ENCODE data around the gene ZNF619.

Gene ZNF619

GRCh38 chr3:40465111-40465407, 11.9 kb upstream of the ZNF619 start:
- no peak for DNase-seq (ENCODE audit: low read depth in 2 of 3, low spot score in 1 of 3)

DNA sequence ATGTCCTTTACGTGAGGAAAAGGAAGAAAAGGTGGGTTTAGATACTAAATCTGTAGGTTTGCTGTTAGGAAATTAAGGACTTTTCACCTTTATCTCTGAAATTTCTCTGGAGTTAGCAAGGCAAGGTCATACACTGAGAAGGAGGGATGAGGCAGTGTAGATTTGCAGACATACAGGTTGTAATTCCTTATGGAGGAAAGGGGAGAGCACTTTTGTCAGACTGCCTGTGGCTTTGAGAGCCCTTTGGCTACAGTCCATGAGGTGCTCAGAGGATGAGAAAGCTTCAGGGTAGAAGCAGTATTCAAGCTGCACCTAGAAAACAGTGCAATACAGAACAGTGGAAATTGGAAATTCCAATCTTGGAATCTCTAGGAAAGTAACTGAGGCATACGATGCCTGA, 11.5 kb upstream of the ZNF619 start:
- no peak for DNase-seq (ENCODE audit: low read depth in 2 of 3, low spot score in 1 of 3)

DNA sequence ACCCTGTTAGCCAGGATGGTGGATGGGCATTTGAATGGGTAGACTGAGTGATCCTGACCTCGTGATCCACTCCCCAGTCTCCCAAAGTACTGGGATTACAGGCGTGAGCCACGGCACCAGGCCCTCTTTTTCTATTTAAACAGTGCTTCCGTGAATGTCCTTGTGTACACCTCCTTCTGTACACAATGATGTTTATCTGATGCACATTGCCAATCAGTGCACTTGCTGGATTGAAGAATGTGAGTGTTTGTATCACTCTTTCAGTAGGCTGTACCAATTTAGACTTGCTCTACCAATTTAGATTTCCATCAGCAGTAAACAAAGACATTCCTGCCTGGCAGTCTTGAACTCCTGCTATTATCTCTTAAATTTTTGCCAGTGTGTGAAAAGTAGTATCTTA, 8.9 kb upstream of the ZNF619 start:
- DNase-seq (ENCODE audit: low read depth in 2 of 3, low spot score in 1 of 3): no peak

DNA sequence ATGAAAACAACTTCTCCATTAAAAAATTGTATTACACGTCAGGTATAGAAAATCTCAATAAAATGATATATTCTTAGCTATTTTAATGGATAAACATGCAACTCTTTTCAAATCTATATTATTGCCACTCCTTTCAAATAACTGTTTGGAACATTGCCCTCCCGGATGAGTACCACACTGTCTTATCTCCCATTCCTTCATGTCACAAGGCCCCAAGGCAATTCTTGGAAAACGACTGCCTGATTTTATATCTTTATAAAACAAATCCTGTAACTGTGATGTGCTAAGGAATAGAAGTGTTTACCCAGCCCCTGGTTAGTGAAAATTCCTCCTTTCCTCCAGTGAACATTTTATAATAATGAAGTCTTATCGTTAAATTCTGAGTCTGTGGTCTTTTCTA, 6.2 kb upstream of the ZNF619 start:
- DNase-seq (ENCODE audit: low read depth in 2 of 3, low spot score in 1 of 3): no peak

DNA sequence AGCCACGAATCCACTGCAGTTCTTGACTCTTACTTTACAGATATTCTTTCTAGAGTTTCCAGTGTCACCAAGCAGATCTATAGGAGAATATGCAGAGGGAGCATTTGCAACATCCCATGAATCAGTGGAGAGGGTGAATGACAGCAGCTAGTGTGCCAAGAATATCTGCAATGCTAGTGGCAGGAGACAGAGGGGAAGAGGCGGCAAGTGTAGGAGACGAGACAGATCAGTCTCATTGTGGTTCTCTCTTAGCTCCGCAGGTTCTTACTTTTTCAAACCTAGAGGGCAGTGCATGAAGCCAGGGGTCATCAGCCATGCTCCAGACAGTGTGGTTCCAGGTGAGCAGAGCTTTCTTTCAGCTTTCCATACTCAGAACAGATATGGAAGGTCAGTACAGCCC, 744 bp downstream of the ZNF619 start:
- DNase-seq (ENCODE audit: low read depth in 2 of 3, low spot score in 1 of 3): no peak

- DNase-seq (ENCODE audit: low read depth in 2 of 3, low spot score in 1 of 3): no peak
Measured at GRCh38 chr3:40487172-40487571, 10.2 kb downstream of the ZNF619 start.

GRCh38 chr3:40490916-40491315, 14.0 kb downstream of the ZNF619 start:
- no peak for DNase-seq (ENCODE audit: low read depth in 2 of 3, low spot score in 1 of 3)

- no peak for DNase-seq (ENCODE audit: low read depth in 2 of 3, low spot score in 1 of 3)
Measured at GRCh38 chr3:40494698-40495097, 17.8 kb downstream of the ZNF619 start.

GRCh38 chr3:40497288-40497687, 20.4 kb downstream of the ZNF619 start:
- no peak for DNase-seq (ENCODE audit: low read depth in 2 of 3, low spot score in 1 of 3)

DNA sequence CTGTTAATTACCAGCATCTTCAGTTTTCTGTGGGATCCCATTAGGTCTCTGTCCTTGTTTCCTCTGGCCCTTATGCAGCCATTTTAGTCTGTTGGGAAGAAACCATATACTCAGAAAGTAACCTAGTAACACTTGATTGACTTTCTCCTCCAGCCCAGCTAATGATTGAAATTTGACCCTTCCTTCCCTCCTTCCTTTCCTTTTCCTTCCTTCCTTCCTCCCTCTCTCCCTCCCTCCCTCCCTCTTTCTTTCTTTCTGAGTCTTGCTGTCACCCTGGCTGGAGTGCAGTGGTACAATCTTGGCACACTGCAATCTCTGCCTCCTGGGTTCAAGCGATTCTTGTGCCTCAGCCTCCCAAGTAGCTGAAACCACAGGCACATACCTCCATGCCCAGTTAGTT, 23.0 kb downstream of the ZNF619 start:
- no peak for DNase-seq (ENCODE audit: low read depth in 2 of 3, low spot score in 1 of 3)

DNA sequence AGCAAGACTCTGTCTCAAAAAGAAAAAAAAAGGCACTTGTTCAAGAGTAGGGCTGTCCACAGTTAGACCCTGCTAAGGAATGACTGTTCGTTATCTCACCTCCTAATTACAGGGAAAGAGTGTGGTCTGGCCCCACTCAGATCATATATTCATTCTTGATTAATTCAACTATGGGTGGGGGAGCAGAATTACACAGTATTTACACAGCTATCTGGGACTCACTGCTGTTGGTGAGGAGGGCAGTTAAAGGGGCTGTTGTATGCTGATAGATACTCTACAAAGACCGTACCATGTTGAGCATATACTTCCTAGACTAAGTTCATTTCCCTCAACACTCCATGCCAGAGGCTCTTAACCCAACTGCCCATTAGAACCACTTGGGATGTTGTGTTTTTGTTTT, 25.1 kb downstream of the ZNF619 start:
- DNase-seq (ENCODE audit: low read depth in 2 of 3, low spot score in 1 of 3): no peak

DNA sequence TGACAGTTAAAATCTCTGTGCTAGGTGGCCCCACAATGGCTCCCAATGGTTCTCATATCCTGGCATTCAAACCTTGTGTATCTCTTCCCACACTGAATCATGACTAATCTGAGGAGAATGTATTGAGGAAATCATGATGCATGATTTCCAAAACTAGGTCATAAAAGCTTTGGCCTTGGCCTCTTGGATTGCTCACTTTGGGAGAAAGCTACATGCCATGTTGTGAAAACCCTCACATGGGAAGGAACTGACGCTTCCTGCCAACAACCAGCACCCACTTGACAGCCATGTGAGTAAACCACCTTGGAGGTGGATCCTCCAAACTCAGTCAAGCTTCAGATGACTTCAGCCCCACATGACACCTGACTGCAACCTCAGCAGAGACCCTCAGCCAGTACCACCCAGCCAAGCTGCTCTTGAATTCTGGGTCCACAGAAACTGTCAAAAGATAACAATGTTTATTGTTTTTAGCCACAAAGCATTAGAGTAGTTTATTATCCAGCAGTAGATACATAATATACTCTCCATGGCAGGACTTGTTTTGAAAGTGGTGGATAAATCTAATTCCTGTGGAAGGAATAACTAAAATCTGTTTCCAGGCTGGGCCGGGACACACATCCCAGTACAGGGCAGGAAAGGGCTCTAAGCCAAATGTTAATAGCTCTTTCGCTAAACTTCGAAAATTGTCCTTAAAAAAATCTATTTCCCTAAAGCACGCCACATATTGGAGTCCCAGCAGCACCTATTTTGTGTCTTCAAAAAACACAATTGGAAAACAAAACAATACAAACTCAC, 27.9 kb downstream of the ZNF619 start:
- DNase-seq (ENCODE audit: low read depth in 2 of 3, low spot score in 1 of 3): no peak

GRCh38 chr3:40505599-40506462, 28.9 kb downstream of the ZNF619 start, which contains the start of gene ZNF620:
Gene ZNF620 (plus strand): TSS chr3:40506039. CDS start chr3:40506353, 314 bp downstream.
- DNase-seq (ENCODE audit: low read depth in 2 of 3, low spot score in 1 of 3): peak; percentile 8 to 43 (median 15)

DNA sequence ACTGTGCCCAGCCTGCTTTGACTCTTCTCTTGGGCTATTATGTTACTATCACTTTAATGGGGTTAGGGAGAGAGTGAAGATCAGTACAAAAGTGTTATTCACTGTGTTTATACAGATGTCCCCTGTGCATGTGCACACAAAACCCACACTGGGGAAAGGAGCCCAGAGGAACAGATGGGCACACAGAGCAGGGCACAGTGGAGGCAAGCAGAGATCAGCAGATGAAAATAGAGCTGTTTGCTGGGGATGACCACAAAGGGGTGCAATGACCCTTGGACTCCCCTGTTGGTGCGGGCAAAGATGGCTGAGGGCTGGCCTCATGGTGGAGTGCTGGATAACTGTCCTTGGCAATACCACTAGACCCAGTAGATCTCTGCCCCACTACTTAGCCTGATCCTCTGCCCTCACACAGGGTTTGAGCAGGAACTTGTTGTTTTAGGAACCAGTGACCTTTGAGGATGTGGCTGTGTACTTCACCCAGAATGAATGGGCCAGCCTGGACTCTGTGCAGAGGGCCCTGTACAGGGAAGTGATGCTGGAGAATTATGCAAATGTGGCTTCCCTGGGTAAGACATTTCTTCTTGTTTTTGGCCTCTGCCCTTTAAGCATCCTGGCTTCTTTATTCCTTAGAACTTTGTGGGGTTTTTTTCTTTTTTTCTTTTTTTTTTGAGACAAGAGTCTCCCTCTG, 34.3 kb downstream of the ZNF619 start:
- DNase-seq (ENCODE audit: low read depth in 2 of 3, low spot score in 1 of 3): no peak

DNA sequence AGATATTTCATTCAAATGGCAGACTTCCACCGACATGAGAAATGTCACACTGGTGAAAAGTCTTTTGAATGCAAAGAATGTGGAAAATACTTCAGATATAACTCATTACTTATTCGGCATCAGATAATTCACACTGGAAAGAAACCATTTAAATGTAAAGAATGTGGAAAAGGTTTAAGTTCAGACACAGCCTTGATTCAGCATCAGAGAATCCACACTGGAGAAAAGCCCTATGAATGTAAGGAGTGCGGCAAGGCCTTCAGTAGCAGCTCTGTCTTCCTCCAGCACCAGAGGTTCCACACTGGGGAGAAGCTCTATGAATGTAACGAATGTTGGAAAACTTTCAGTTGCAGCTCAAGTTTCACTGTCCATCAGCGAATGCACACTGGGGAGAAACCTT, 39.3 kb downstream of the ZNF619 start:
- no peak for DNase-seq (ENCODE audit: low read depth in 2 of 3, low spot score in 1 of 3)

DNA sequence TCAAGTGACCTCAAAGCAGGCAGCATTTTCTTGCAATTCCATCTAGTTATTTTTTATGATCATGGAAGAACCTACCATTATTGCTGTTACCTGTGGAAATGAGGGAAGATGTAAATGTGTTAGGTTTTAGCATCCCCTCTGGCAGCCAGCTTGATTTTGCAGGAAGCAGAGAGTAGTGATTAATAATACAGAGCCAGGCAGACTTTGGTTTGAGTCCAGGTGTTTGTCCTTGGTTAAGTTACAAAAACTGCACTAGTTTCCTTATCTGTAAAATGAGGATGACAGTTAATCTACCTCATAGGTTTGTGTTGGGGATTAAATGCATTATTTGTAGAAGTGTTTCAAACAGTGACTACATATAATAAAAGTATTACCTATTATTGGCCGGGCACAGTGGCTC, 41.1 kb downstream of the ZNF619 start:
- DNase-seq (ENCODE audit: low read depth in 2 of 3, low spot score in 1 of 3): no peak

DNA sequence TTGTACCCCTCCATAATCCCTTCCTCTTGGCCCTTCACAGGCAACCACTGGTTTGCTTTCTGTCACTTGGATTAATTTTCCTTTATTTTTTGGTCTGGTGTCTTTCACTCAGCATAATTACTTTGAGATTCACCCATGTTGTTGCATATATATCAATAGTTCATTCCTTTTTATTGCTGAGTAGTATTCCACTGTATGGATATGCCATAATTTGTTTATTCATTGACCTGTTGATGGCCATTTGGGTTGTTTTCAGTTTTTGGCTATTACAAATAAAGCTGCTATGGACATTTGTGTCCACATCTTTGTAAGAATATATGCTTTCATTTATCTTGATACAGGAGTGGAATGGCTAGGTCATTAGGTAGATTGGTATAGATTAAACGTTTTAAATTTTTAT, 41.9 kb downstream of the ZNF619 start:
- no peak for DNase-seq (ENCODE audit: low read depth in 2 of 3, low spot score in 1 of 3)

GRCh38 chr3:40521254-40521653, 44.3 kb downstream of the ZNF619 start:
- DNase-seq (ENCODE audit: low read depth in 2 of 3, low spot score in 1 of 3): no peak

DNA sequence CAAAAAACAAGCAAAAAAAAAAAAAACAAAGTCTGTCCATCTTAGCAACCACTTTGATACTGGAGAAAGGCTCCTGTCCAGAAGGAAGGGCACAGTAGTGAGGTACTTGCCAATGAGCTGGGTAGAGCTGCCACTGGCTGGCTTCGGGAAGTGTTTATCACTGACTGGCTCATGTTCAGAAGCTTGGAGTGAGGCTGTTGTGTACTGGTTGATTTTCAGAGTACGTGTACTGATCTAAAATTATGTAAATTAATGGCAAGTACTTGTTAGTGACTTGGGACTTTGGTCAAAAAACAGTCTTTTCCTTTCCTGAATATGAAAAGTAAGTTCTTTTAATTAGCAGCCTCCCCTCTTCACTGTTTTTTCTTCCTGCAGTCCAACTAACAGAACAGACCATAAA, 46.9 kb downstream of the ZNF619 start:
- DNase-seq (ENCODE audit: low read depth in 2 of 3, low spot score in 1 of 3): no peak

DNA sequence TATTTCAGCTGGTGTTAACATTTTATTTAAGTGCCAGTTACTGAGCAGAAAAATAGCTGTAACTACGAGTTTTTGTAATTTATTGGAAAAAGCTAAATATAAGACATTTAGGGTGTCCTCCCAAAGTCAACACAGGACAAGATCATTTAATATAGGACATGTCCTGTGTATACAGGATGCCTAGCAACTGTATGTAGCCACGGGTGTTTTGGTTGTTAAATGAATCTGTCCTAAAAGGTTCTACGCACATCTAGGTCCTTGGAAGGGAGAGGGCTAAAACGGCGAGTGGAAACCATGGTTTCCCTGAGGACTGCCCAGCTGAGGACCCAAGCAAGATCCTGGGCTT, 47.3 kb downstream of the ZNF619 start:
- no peak for DNase-seq (ENCODE audit: low read depth in 2 of 3, low spot score in 1 of 3)

DNA sequence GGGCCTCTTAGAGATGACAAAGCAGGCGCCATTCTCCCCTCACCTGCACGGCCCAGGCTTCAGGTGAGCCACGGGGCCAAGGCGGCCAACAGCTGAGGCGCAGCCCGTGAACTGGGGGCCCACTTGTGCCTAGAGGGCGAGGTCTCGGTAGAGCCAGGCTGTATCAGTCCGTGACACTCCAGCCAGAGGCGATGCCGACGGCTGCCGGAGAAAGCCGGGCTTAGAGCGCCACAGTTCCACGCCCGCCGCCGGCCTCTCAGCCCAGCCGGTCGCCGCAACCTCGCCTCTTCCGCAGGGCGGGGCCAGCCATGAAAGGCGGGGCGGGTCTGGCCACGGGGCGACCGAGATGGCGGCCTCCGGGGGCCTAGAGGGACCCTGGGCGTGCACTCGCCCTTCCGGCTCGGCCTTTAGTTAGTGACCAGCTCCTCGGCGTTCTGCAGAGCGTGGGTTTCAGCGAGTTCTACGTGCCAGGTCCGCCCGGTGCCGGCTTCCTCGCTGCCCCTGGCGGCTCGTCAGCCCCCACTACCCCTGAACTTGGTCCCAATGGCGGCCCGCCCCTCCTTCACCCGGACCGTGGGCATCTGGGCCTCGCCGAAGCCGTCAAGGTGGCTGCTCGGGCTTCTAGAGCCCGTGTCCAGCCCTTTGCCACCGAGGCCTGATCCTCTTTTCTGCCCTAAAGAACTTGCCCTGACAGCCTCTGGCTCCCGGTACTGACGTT, 47.8 kb downstream of the ZNF619 start, which contains the start of gene ZNF621:
Gene ZNF621 (plus strand): TSS at position 393 of the 718 bp plus-strand sequence. CDS start 881 bp downstream, outside the sequence.
- DNase-seq (ENCODE audit: low read depth in 2 of 3, low spot score in 1 of 3): peak; percentile 69 to 79 (median 77)
